ENCODE data around the gene RYR3.

RYR3 gene

GRCh38 chr15:33322091-33322490 is 11.3 kb downstream of the RYR3 start:
- DNase-seq = no peak

DNA sequence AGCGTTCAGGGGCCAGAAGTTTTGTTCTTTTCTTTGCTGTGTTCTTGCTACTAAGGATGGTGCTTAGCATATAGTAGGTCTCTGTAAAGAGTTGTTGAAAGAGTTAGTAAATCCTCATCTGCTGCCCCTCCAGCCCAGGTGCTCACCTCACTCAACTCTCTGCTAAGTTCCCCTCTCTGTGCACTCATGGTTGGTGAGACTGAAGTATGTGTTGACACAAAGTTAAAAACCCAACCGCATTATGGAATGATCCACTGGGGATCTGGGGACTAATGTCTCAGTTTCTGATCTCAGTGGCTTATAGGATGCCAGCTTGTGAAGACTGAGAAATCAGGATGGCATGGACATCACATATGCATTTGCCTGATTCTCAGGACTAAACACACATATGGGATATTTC is 13.8 kb downstream of the RYR3 start:
- DNase-seq = no peak

DNA sequence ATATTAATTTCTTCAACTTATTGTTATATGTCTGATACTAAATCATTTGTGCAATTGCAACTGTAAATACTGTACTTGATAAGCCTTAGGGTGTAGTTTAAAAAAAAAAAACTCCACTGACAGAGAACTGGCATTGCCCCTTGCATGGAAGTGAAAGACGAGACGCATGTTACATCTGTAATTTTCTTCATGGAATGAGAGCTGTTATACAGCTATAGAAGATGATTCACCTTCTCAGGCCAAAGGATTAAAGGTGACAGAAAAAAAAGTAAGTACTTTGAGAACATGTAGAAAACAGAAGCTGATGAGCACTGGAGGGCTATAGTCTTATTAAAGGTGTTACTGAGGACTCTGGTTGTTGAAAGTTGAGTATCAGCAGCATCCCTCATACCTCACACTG is 16.1 kb downstream of the RYR3 start:
- DNase-seq = no peak

DNA sequence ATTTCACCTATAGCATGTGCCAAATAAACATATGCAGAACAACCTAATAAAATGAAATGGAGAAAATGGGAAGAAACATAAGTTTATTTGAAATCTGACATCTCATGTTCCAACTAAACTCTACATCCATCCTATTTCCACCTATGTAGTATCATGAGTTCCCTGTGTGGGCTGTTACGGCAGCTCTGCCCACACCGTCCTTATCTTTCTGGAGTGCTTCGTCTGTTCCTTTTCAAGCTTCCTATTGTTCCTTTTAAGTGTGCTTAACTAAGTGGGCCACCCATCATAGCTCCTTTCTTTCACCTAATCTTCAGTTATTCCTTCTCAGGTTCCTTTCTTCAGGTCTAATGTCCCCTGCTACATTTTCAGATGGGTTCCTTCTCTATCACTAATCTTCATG is 17.3 kb downstream of the RYR3 start:
- no peak for DNase-seq

GRCh38 chr15:33329457-33329856 is 18.7 kb downstream of the RYR3 start:
- no peak for DNase-seq

DNA sequence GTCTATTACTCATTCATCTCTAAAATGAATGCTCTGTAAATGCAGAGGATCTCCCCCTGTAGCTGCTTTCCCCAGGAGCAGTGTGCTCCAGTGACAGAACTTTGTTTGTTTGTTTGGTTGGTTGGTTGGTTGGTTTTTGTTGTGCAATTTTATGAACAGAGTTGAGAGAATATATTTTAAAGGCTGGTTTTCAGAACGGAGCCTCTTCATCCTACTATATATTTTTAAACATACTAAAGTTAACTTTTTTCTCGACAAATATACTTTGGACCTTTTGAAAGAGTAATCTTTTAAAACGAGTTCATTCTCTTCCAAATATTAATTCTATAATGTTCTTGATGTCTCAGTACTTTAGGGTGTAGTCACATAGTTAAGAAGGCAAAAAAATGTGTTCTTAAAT is 20.2 kb downstream of the RYR3 start:
- DNase-seq = no peak

DNA sequence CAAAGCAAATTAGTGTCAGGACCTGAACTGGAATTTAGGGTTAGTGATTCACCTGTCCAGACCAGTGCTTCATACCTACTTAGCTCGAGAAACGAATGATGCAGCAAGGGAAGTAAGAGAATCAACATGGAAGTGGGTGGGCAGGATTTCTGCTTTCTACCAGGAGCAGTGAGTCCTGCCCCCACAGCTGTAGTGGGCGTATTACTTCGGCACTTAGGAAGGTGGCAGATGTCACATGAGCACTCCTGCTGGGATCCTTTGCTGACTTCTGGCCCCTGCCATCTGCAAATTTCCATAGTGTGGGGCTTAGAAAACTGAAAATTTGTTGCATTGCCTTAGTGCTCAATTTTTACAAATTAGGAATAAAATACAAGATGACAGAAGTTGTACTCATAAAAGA is 31.2 kb downstream of the RYR3 start:
- no peak for DNase-seq

DNA sequence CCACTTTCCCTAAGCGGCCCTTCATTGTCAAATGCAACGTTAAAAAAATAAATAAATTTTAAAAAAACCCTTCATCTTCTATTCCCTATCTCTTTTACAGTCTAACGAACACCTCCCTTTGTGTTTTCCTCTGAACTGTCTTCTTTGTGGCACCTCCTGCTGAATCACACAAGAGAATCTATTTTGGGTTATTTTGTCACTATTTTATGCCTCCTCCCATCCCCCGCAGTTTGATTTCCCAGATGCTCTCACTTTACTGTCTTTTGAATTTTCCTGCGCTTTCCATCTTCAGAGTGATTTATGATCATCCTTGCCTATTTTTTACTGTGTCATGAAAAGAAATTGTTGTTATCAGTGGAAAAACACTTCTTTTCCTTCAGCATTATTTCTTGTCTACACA is 32.5 kb downstream of the RYR3 start:
- DNase-seq = no peak

DNA sequence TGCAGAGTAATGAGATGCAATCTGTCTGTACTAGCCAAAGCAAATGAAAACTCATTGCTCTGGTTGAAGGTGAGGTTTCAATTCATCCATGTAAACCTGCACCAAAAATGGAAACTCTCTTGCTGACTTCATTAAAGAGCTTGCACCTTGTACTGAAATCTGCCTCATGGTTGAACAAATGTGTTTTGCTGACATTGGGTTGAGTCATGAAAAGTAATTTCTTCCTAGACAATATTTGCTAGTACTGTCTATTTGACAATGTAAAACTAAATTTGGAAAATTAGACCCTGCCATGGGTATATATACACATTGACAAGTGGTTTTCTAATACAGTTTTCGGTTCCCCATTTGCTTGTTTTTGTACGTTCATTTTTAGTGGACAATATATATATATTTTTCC is 33.3 kb downstream of the RYR3 start:
- DNase-seq = no peak

DNA sequence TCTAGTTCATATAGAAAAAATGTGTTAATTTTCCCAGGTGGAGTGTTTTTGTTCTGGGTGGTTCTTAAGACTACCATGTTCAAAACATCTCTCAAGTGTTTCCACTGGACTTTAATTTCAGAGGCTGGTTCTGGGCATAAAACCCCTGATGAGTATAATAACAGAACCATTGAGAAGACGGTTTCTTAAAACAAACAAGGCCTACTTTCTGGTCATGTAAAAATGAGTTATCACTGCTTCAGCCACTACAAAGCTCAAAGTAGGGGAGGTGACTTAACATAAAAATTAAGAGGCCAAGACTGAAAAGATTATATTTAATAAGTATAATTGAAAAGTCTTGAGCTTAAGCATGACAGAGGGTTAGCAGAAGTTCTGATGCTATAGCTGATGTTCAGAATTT is 33.8 kb downstream of the RYR3 start:
- no peak for DNase-seq

GRCh38 chr15:33354411-33354810 is 43.6 kb downstream of the RYR3 start:
- no peak for DNase-seq

DNA sequence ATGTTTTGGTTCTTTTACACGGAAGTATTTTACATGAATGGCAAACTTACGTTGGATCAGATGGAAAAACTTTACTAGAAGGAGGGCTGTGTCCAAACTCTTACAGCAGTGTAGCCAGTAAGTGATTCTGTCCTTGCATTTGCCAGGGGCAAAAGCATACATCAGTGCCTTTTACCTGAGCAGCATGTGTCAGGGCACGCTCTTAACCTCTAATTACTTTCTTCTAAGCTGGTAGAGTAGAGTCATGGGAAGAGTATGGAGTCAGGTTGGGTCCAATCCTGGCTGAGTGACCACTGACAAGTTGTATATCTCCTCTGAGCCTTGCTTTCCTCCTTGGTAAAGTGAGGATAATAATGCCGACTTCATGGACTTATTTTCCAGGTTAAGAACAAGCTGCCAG is 47.1 kb downstream of the RYR3 start:
- no peak for DNase-seq

- no peak for DNase-seq
These were observed 47.5 kb downstream of the RYR3 start for GRCh38 chr15:33358306-33358705.

DNA sequence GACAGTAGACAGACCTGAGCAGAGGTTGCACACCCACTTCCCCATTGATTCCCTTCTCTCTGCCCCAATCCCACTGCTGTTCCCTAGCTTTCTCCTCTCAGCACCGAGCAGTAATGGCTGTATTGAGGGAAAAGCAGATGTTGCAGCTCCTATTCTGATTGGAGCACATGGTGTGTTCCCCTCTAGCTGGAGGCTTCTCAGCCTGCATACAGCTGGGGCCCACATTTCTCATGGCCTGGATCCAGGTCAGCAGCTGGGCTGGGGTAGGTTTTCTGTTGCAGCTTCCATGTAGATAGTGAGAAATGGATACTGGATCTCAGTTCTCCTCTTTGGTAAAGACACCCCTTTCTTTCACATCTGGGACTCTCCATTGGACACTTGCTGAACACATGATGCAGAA is 50.1 kb downstream of the RYR3 start:
- DNase-seq = no peak

GRCh38 chr15:33369941-33370622 is 59.3 kb downstream of the RYR3 start:
- no peak for DNase-seq

DNA sequence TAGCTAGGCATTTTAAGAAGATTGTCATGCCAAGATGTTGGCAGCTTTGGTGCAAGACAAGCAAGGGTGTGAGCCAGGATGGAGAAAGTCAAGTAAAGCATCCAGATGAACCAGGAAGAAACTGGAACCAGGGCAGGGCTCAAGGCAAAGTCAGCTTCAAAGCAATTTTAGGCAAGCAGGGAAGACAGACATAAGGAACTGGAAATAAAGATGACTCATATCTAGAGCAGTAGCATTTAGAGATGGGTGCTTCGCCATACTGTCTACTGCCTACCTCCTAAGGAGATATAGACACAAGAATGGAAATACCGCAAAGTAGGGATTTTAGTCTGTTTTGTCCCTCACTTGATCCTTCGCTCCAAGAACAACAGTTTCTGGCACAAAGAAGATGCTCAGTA is 59.9 kb downstream of the RYR3 start:
- no peak for DNase-seq

GRCh38 chr15:33371159-33371558 is 60.4 kb downstream of the RYR3 start:
- DNase-seq = no peak

DNA sequence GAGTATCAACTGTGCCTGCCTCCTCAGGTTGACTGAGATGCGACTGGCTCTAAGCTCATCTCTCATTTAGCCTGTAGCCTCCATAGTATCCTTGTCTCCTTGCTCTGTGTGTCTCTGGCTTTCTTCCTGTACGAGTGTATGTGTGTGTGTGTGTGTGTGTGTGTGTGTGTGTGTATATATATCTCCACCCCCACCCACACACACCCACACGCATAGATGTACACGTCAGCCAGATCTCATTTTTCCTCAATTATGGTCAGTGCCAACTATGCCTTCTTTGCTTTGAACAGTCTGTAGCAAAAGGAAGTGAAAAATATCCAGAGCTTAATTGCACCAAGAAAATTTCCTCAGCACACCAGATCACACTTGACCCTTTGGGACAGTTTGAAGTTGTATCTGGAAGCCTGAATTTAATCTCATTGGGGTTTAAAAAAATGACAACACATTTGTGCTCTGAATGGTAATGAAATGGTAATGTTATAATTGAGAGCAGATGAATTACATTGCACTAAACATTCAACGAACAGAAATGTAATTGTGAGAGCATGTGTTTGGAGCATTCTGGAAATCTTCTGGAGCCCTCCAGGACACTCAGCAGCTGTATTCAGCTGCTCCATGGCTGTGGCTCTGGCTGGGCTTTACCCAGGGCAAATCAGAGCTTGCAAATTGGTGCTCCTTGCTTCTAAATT is 63.6 kb downstream of the RYR3 start:
- no peak for DNase-seq

- DNase-seq = no peak
These were observed 64.5 kb downstream of the RYR3 start for GRCh38 chr15:33375236-33375635.

GRCh38 chr15:33377204-33377603 is 66.4 kb downstream of the RYR3 start:
- no peak for DNase-seq

- no peak for DNase-seq
These were observed 68.2 kb downstream of the RYR3 start for GRCh38 chr15:33378866-33379480.

- no peak for DNase-seq
These were observed 69.6 kb downstream of the RYR3 start for GRCh38 chr15:33380406-33380805.

- DNase-seq = no peak
These were observed 71.7 kb downstream of the RYR3 start for GRCh38 chr15:33382491-33382890.

DNA sequence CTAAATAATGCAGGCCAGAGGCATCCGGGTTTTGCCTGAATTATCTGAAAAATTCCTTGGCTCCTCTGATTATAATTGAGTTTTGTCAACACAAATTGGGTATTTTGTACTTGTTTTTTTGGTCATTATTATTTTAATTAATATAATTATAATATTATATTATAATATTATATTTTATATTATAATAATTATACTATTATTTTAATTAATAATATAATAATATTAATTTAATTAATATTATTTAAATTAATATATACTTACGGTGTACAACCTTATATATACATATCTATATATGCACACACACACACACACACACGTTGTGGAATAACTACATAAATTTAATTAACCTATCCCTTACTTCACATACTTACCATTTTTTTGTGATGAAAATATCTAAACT is 73.5 kb downstream of the RYR3 start:
- DNase-seq = no peak

DNA sequence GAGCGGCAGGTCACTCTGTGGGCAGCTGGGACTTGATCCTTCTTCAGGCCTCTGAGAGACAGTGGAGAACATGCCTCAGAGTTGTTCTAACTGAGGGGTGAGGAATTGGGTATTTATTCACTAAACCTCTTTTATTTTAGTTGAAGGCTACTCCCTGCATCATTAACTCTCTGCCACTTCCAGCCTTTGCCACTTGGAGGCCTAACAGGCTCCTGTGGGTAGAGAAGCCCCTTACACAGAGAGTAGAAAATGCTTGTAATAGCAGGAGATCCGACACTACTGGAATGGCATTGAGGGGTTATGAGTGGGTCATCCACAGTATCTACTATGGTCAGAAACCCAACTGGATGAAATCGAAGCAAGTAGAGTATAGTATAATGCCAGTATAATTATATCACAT is 81.7 kb downstream of the RYR3 start:
- no peak for DNase-seq

Measured in CD4-positive, alpha-beta T cell treated with Interleukin-17A for 1 hour (primary cell).